ENCODE measurements around the gene SMIM36.
"Not testable (repeated sequence)": the region's sequence is repeated elsewhere in the genome, so short reads cannot be mapped to it uniquely, and the experiment has no call there.

The SMIM36 gene

GRCh38 chr17:55410722-55411462, 100.4 kb downstream of the SMIM36 start:
- no peak for DNase-seq

- DNase-seq: no peak
Measured at GRCh38 chr17:55409030-55409800, 102.0 kb downstream of the SMIM36 start.

GRCh38 chr17:55407641-55408566, 103.3 kb downstream of the SMIM36 start:
- DNase-seq: no peak

DNA sequence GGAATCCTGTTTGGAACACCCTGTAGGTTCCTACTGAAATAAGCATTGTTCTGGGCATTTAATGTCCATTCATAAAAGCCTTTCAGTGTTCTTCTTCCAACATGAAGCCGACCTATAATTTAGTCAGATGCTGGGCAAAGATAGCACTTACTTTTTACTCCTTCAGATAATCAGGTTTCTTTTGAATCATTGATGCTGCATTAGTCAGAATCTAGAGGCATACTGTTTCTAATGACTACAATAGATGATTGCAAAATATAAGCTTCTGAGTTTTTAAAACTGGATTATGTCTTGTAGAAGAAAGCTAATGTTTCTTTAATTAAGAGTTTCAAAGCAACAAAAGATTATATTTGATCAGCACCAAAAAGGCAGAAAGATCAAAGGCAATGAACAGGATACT, 105.7 kb downstream of the SMIM36 start:
- no peak for DNase-seq

DNA sequence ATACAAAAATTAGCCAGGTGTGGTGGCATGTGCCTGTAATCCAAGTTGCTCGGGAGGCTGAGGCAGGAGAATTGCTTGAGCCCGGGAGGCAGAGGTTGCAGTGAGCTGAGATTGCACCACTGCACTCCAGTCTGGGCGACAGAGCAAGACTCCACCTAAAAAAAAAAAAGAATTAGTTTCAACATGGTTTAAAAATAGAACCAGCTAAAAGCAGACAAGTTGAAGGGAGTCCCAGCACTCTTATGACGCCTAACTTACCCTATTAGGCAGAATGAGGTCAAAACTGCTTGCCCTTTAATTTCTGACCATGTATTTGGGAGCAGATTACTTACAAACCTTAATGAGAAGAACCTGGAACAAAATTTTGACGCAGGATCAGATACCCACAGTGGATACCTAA, 107.1 kb downstream of the SMIM36 start:
- not testable (repeated sequence) for DNase-seq

GRCh38 chr17:55402374-55402773, 108.9 kb downstream of the SMIM36 start:
- no peak for DNase-seq

Measured in T1000 (cell line).